K562 (cell line): ENCODE results near the gene C11orf58. TPM values are rescaled to one million over a fixed set of nuclear protein-coding genes. Genes with fewer than 3 reads are reported as not detected.
A peak's percentile ranks its signal among the peaks of the same experiment; 100 is the strongest.

Experiments used
- ATAC-seq: fragments of 200-7000 bp; cut with Tn5 transposase; 3 replicates; pipeline ENCODE4 v1.9.1; 2020; ENCODE audit warnings: moderate library complexity
- BruUV-seq: library from RNA; stranded (reverse); fragments of 400-500 nt; replicated peaks from 2 replicates; lab custom pipeline; 2021; lab: Mats Ljungman, UMichigan
- CTCF ChIA-PET: fragments of 300-600 bp; formaldehyde crosslinking; extraction: SDS; loops from one replicate; lab custom pipeline; 2021; ENCODE audit warnings: low intra/inter-chr PET ratio; lab: Yijun Ruan, JAX
- POLR2A ChIA-PET: fragments of 300-600, 350-650 bp; sonication (Branson Sonifier 250); formaldehyde crosslinking; extraction: SDS; loops from one replicate; lab custom pipeline; 2021; ENCODE audit warnings: antibody characterized with exemption, inconsistent platforms; lab: Yijun Ruan, JAX
- DNase-seq, 4 experiments: peaks; one replicate each; pipeline versions ENCODE4 v3.0.0 to v3.0.0-alpha.2; 2011 to 2018; ENCODE audit warnings: low spot score in 3 of 4, mixed read lengths in 3 of 4; ENCODE audit errors: extremely low read depth in 1 of 4
- FAIRE-seq: peaks from 2 replicates; lab custom pipeline; 2011; peaks lifted over from hg19 to GRCh38; lab: Jason Lieb, UNC
- H2AFZ ChIP-seq: 2 replicates; pipeline ENCODE4 v1.6.0; 2011; ENCODE audit warnings: low read depth, low read length, control low read depth, inconsistent platforms
- H3K27ac ChIP-seq: fragments of 200-600 bp; 3 replicates; pipeline ENCODE4 v1.8.0; 2011; ENCODE audit warnings: low read depth, mild to moderate bottlenecking, control low read depth, inconsistent platforms, low read length, moderate library complexity, mixed read lengths; ENCODE audit errors: extremely low read depth
- H3K27me3 ChIP-seq, 2 experiments: fragments of 300-600 bp in 1 of 2; 2 replicates in 1 of 2; 3 replicates in 1 of 2; pipeline versions ENCODE4 v1.6.0 to v1.8.0; 2011; ENCODE audit warnings: inconsistent platforms in 2 of 2, low read length in 2 of 2, mild to moderate bottlenecking in 1 of 2, mixed read lengths in 1 of 2, moderate library complexity in 1 of 2; ENCODE audit not compliant: control insufficient read depth in 2 of 2, insufficient read depth in 2 of 2
- H3K36me3 ChIP-seq: fragments of 300-600 bp; 3 replicates; pipeline ENCODE4 v1.8.0; 2011; ENCODE audit warnings: mild to moderate bottlenecking, low read length, inconsistent platforms; ENCODE audit not compliant: control insufficient read depth, insufficient read depth
- H3K4me1 ChIP-seq, 2 experiments: fragments of 200-600 bp in 1 of 2; replicated peaks in 1 of 2; 2 replicates in 1 of 2; 3 replicates in 1 of 2; pipeline versions ENCODE4 v1.5.1 to v1.8.0; 2011; ENCODE audit warnings: inconsistent platforms in 2 of 2, low read length in 2 of 2, mild to moderate bottlenecking in 1 of 2, mixed read lengths in 1 of 2, moderate library complexity in 1 of 2; ENCODE audit not compliant: control insufficient read depth in 2 of 2, insufficient read depth in 2 of 2
- H3K4me2 ChIP-seq: 2 replicates; pipeline ENCODE4 v1.6.1; 2011; ENCODE audit warnings: low read length, control low read depth, inconsistent platforms, mixed read lengths; ENCODE audit not compliant: insufficient read depth
- H3K4me3 ChIP-seq: fragments of 200-600 bp; sonication (generic), shearing (Covaris generic); 2 replicates; pipeline ENCODE4 v1.5.1; 2016; ENCODE audit warnings: control low read depth, inconsistent platforms
- H3K79me2 ChIP-seq: fragments of 200-600 bp; 3 replicates; pipeline ENCODE4 v1.8.0; 2011; ENCODE audit warnings: low read length, inconsistent platforms; ENCODE audit not compliant: control insufficient read depth, insufficient read depth
- H3K9ac ChIP-seq, 2 experiments: 2 replicates each; pipeline versions ENCODE4 v1.6.0 to v1.6.1; 2011; ENCODE audit warnings: low read depth in 2 of 2, low read length in 2 of 2, control low read depth in 1 of 2, inconsistent platforms in 1 of 2, mild to moderate bottlenecking in 1 of 2, mixed read lengths in 1 of 2; ENCODE audit not compliant: insufficient read depth in 1 of 2
- H3K9me1 ChIP-seq: one replicate; pipeline ENCODE4 v1.6.0; 2011; ENCODE audit warnings: inconsistent platforms, mild to moderate bottlenecking, low read length, moderate library complexity; ENCODE audit not compliant: control insufficient read depth, insufficient read depth
- H3K9me3 ChIP-seq: replicated peaks from 2 replicates; pipeline ENCODE4 v1.5.1; 2011; ENCODE audit warnings: low read depth, low read length, inconsistent platforms; ENCODE audit not compliant: control insufficient read depth, insufficient read depth
- H4K20me1 ChIP-seq: replicated peaks from 2 replicates; pipeline ENCODE4 v1.6.1; 2011; ENCODE audit warnings: low read length, inconsistent platforms, mixed read lengths; ENCODE audit not compliant: control insufficient read depth, insufficient read depth
- ATF3 ChIP-seq, 2 experiments: fragments of 450-650 bp in 1 of 2; sonication (generic) in 1 of 2; formaldehyde crosslinking in 1 of 2; IDR thresholded peaks in 1 of 2; conservative IDR thresholded peaks in 1 of 2; 2 replicates each; pipeline versions ENCODE4 v1.6.1 to v1.8.1; 2016 to 2023; ENCODE audit warnings: mild to moderate bottlenecking in 2 of 2, moderate library complexity in 2 of 2, inconsistent platforms in 1 of 2, missing genetic modification reagents in 1 of 2
- CTCF ChIP-seq, 3 experiments: IDR thresholded peaks in 2 of 3; conservative IDR thresholded peaks in 1 of 3; 2 replicates each; pipeline ENCODE4 v1.5.1; 2011 to 2012; ENCODE audit warnings: low read length in 3 of 3, mild to moderate bottlenecking in 3 of 3, control low read depth in 2 of 3, improper control_type of control experiment in 1 of 3, inconsistent platforms in 1 of 3, low read depth in 1 of 3, mixed read lengths in 1 of 3, moderate library complexity in 1 of 3; ENCODE audit not compliant: insufficient read depth in 2 of 3
- HMG20B ChIP-seq: fragments of 250-450 bp; sonication (Bioruptor Pico); IDR thresholded peaks from 2 replicates; pipeline ENCODE4 v1.5.0; 2021; ENCODE audit warnings: mild to moderate bottlenecking
- HMGXB4 ChIP-seq: sonication (generic); formaldehyde crosslinking; IDR thresholded peaks from 2 replicates; pipeline ENCODE4 v1.8.1; 2023; ENCODE audit warnings: mild to moderate bottlenecking, missing genetic modification reagents
- JUND ChIP-seq, 2 experiments: IDR thresholded peaks; 2 replicates in 1 of 2; 3 replicates in 1 of 2; pipeline ENCODE4 v1.6.1; 2011; ENCODE audit warnings: borderline replicate concordance in 2 of 2, low read depth in 2 of 2, low read length in 2 of 2, improper control_type of control experiment in 1 of 2, missing biosample characterization in 1 of 2, missing genetic modification characterization in 1 of 2, missing genetic modification reagents in 1 of 2
- MYC ChIP-seq, 2 experiments: fragments of 250-450 bp in 1 of 2; sonication (Bioruptor Pico) in 1 of 2; IDR thresholded peaks; 2 replicates each; pipeline versions ENCODE4 v1.5.1 to v1.6.1; 2012 to 2021; ENCODE audit warnings: low read depth in 2 of 2, borderline replicate concordance in 1 of 2, improper control_type of control experiment in 1 of 2, low read length in 1 of 2, mild to moderate bottlenecking in 1 of 2, moderate library complexity in 1 of 2
- RBM15 ChIP-seq: fragments of 200-400 bp; formaldehyde crosslinking; IDR thresholded peaks from 2 replicates; pipeline ENCODE4 v1.6.1; 2018; ENCODE audit warnings: mild to moderate bottlenecking, low read length, moderate library complexity; ENCODE audit not compliant: insufficient read depth
- XRCC3 ChIP-seq: fragments of 450-650 bp; IDR thresholded peaks from 2 replicates; pipeline ENCODE4 v1.6.1; 2017; ENCODE audit warnings: mild to moderate bottlenecking, moderate library complexity
- YY1 ChIP-seq, 3 experiments: IDR thresholded peaks; 2 replicates each; pipeline ENCODE4 v1.6.1; 2011; ENCODE audit warnings: low read length in 2 of 3, mild to moderate bottlenecking in 2 of 3, moderate library complexity in 2 of 3, borderline replicate concordance in 1 of 3, control low read depth in 1 of 3, low read depth in 1 of 3; ENCODE audit not compliant: insufficient read depth in 3 of 3, insufficient replicate concordance in 2 of 3, control insufficient read depth in 1 of 3, insufficient read length in 1 of 3; ENCODE audit errors: extremely low read depth in 1 of 3
- ZBTB12 ChIP-seq: fragments of 250-450 bp; sonication (Bioruptor Pico); IDR thresholded peaks from 2 replicates; pipeline ENCODE4 v1.4.0; 2020
- ZNF232 ChIP-seq: sonication (generic); formaldehyde crosslinking; IDR thresholded peaks from 2 replicates; pipeline ENCODE4 v1.8.0; 2022; ENCODE audit warnings: mild to moderate bottlenecking, missing genetic modification reagents
- WGBS: fragments of 100-300 bp; shearing (Covaris generic); methylation state at CpG from one replicate; pipeline ENCODE4 v1.1.6; 2016; ENCODE audit warnings: low coverage, mixed read lengths; ENCODE audit not compliant: insufficient coverage; ENCODE audit errors: missing lambda C conversion rate; 5-methylcytosine and 5-hydroxymethylcytosine counted together
- in situ Hi-C: fragments of 300-500 bp; cut with MboI; formaldehyde crosslinking; loops from 4 replicates; pipeline ENCODE4 v1.15.0; 2018; ENCODE audit warnings: inconsistent platforms, mixed read lengths
- intact Hi-C: fragments of 100-400 bp; cut with micrococcal nuclease; formaldehyde crosslinking; loops from 2 replicates; pipeline ENCODE4 v1.14.2; 2022
- polyA plus RNA-seq, 8 experiments: library from polyadenylated mRNA; depleted of rRNA in 4 of 8; stranded (reverse) in 5 of 8; unstranded in 3 of 8; fragments of >200 nt; fragmentation: Nextera tagmentation in 2 of 8; fragmentation: Illumina TruSeq in 1 of 8; extraction: Ambion mirVana in 2 of 8; extraction: Trizol in 1 of 8; gene quantifications; 2 replicates each; pipeline versions ENCODE4 v1.2.1 to v1.2.3, GENCODE V29; 2011 to 2014; ENCODE audit warnings: inconsistent platforms in 1 of 8, missing spikeins in 1 of 8
- total RNA-seq, 7 experiments: library from RNA; depleted of rRNA in 6 of 7; stranded (reverse); fragments of >200 nt in 6 of 7; fragmentation: Illumina TruSeq in 2 of 7; extraction: Trizol in 2 of 7; gene quantifications; 2 replicates each; pipeline versions ENCODE4 v1.2.1 to v1.2.3, GENCODE V29; 2011 to 2021; ENCODE audit warnings: low replicate concordance in 1 of 7

Gene C11orf58
- total and polyA plus RNA-seq, 9 of the 15 experiments (the other 6 are each of a cell fraction or from before 2014, with no cell fraction given) = 104 to 421 (median 247) TPM

- intact Hi-C loops = loop anchor here (10.0 kb wide), 1 partner anchor 155 kb away; no protein-coding TSS in a partner anchor
- no TSS peak for BruUV-seq
- H3K9me3 ChIP-seq = no peaks in the 10 kb centered on the region
- H2AFZ ChIP-seq = peak overlapping the region; percentile 90
- FAIRE-seq (peak; percentile 96), ATAC-seq (peak; percentile 98), DNase-seq (peak; percentile 80 to 82 (median 80))
- H4K20me1 ChIP-seq = 0 out of 2 replicates have a peak, but pooled peaks cover 7% of the 10 kb centered on the region
- peaks cover 4% of the 10 kb centered on the region for H3K9me1 ChIP-seq
- in situ Hi-C loops = no loop called here
- no peak overlapping the region for H3K4me3 ChIP-seq
- peaks cover 9 to 18% of the 10 kb centered on the region in 2 experiments; a peak in 3 of 5 replicates for H3K4me1 ChIP-seq
- peak overlapping the region; percentile 19 for H3K4me2 ChIP-seq
- no peaks in the 10 kb centered on the region for H3K36me3 ChIP-seq
- peak overlapping the region in 1 of 2 experiments; percentile 55; a peak in 1 of 4 replicates for H3K9ac ChIP-seq
- no peaks in the 10 kb centered on the region for H3K79me2 ChIP-seq
- H3K27me3 ChIP-seq = peaks cover 4 to 22% of the 10 kb centered on the region in 2 experiments; a peak in 4 of 5 replicates
- ChIA-PET POLR2A (interaction anchor here (0.6 kb wide), 1 partner anchor 15 kb away, joined by 3 read pairs; no protein-coding TSS in a partner anchor), CTCF (no interaction called here)
- no peak overlapping the region for H3K27ac ChIP-seq
- WGBS = 39% methylated on average over 8 of the region's 8 CpGs
- TF ChIP-seq ZNF232 (CRISPR knock-in tag) = no peak
- TF ChIP-seq CTCF (IDR thresholded peaks at IDR 0.05 in 2 of 3, conservative IDR thresholded peaks at IDR 0.05 in 1 of 3; ENCODE audit: insufficient read depth in 2 of 3, low read depth in 1 of 3, low read length in 3 of 3) = 0 out of 6 replicates have a peak, but pooled peaks of 1 of the 3 experiments have one; percentile 3
- TF ChIP-seq MYC (IDR thresholded peaks at IDR 0.05; ENCODE audit: low read depth, low read length) = 0 out of 2 replicates have a peak, but pooled peaks have one; percentile 10
- TF ChIP-seq MYC (CRISPR knock-in tag; IDR thresholded peaks at IDR 0.05; ENCODE audit: borderline replicate concordance, low read depth) = no peak
- TF ChIP-seq XRCC3 = no peak
- TF ChIP-seq YY1 (IDR thresholded peaks at IDR 0.05; ENCODE audit: borderline replicate concordance in 1 of 3, control insufficient read depth in 1 of 3, extremely low read depth in 1 of 3, insufficient read depth in 3 of 3, insufficient read length in 1 of 3, insufficient replicate concordance in 2 of 3, low read depth in 1 of 3, low read length in 2 of 3) = peak in 1 of 3 experiments; percentile 11
- no peak for TF ChIP-seq ZBTB12 (CRISPR knock-in tag)
- TF ChIP-seq RBM15 = no peak
- no peak for TF ChIP-seq HMG20B
- no peak for TF ChIP-seq JUND (IDR thresholded peaks at IDR 0.05; ENCODE audit: borderline replicate concordance, low read depth, low read length)
- TF ChIP-seq JUND (tag; IDR thresholded peaks at IDR 0.05; ENCODE audit: borderline replicate concordance, low read depth, low read length) = no peak
- no peak for TF ChIP-seq ATF3 (IDR thresholded peaks at IDR 0.05)
- no peak for TF ChIP-seq ATF3 (CRISPR knock-in tag; conservative IDR thresholded peaks at IDR 0.05)
- no peak for TF ChIP-seq HMGXB4 (CRISPR knock-in tag)
These were observed 41.0 kb downstream of the C11orf58 start for GRCh38 chr11:16779436-16779835.
